IPS-20b (cell line): ENCODE measurements around the gene BIN1.

Experiments
- H3K27ac ChIP-seq: one replicate; pipeline ENCODE4 v1.5.1; 2013; ENCODE audit warnings: low read length
- H3K27me3 ChIP-seq: 2 replicates; pipeline ENCODE4 v1.6.1; 2013; ENCODE audit warnings: mild to moderate bottlenecking, low read length, inconsistent platforms; ENCODE audit not compliant: insufficient read depth
- H3K36me3 ChIP-seq: 2 replicates; pipeline ENCODE4 v1.6.1; 2013; ENCODE audit warnings: low read depth, mild to moderate bottlenecking, inconsistent platforms, low read length, moderate library complexity; ENCODE audit not compliant: insufficient read depth
- H3K4me1 ChIP-seq: 2 replicates; pipeline ENCODE4 v1.6.1; 2013; ENCODE audit warnings: mild to moderate bottlenecking, control low read depth, inconsistent platforms, low read length, moderate library complexity; ENCODE audit not compliant: insufficient read depth
- H3K4me3 ChIP-seq: 2 replicates; pipeline ENCODE4 v1.5.1; 2013; ENCODE audit warnings: mild to moderate bottlenecking, low read length, inconsistent platforms
- H3K9ac ChIP-seq: 2 replicates; pipeline ENCODE4 v1.6.1; 2013; ENCODE audit warnings: low read depth, mild to moderate bottlenecking, inconsistent platforms, low read length, moderate library complexity
- H3K9me3 ChIP-seq: 2 replicates; pipeline ENCODE4 v1.6.1; 2013; ENCODE audit warnings: mild to moderate bottlenecking, low read depth, low read length, inconsistent platforms; ENCODE audit not compliant: insufficient read depth

Gene BIN1

GRCh38 chr2:127101756-127102477 is 5.0 kb downstream of the BIN1 start:
- Histone ChIP-seq H3K4me1 (peaks cover 10% of the 10 kb centered on the region), H3K36me3 (no peaks in the 10 kb centered on the region), H3K27ac (no peak overlapping the region), H3K9ac (no peak overlapping the region), H3K9me3 (no peaks in the 10 kb centered on the region), H3K27me3 (peaks cover 9% of the 10 kb centered on the region; the same call in 1 of the 2 replicates), H3K4me3 (no peak overlapping the region)

GRCh38 chr2:127101048-127101611 is 5.8 kb downstream of the BIN1 start:
- peaks cover 10% of the 10 kb centered on the region for H3K4me1 ChIP-seq
- no peak overlapping the region for H3K4me3 ChIP-seq
- H3K27ac ChIP-seq = no peak overlapping the region
- H3K27me3 ChIP-seq = peaks cover 3% of the 10 kb centered on the region; the same call in 1 of the 2 replicates
- H3K9ac ChIP-seq = no peak overlapping the region
- no peaks in the 10 kb centered on the region for H3K9me3 ChIP-seq
- H3K36me3 ChIP-seq = no peaks in the 10 kb centered on the region

- Histone ChIP-seq H3K4me1 (peaks cover 10% of the 10 kb centered on the region), H3K9ac (no peak overlapping the region), H3K27me3 (no peaks in the 10 kb centered on the region; the same call in 1 of the 2 replicates), H3K36me3 (no peaks in the 10 kb centered on the region), H3K4me3 (no peak overlapping the region), H3K27ac (no peak overlapping the region), H3K9me3 (no peaks in the 10 kb centered on the region)
Observed at GRCh38 chr2:127100251-127101047, 6.5 kb downstream of the BIN1 start.

- no peaks in the 10 kb centered on the region for H3K9me3 ChIP-seq
- H3K9ac ChIP-seq = no peak overlapping the region
- H3K4me1 ChIP-seq = peaks cover 12% of the 10 kb centered on the region
- H3K27ac ChIP-seq = no peak overlapping the region
- no peaks in the 10 kb centered on the region for H3K27me3 ChIP-seq
- H3K36me3 ChIP-seq = no peaks in the 10 kb centered on the region
- no peak overlapping the region for H3K4me3 ChIP-seq
Observed at GRCh38 chr2:127098711-127099110, 8.2 kb downstream of the BIN1 start.

GRCh38 chr2:127097841-127098651 is 8.9 kb downstream of the BIN1 start:
- H3K4me3 ChIP-seq = no peak overlapping the region
- H3K9me3 ChIP-seq = no peaks in the 10 kb centered on the region
- peaks cover 12% of the 10 kb centered on the region for H3K4me1 ChIP-seq
- no peaks in the 10 kb centered on the region for H3K36me3 ChIP-seq
- no peak overlapping the region for H3K9ac ChIP-seq
- H3K27ac ChIP-seq = no peak overlapping the region
- H3K27me3 ChIP-seq = no peaks in the 10 kb centered on the region

- no peak overlapping the region for H3K27ac ChIP-seq
- no peak overlapping the region for H3K4me3 ChIP-seq
- H3K4me1 ChIP-seq = peaks cover 12% of the 10 kb centered on the region
- H3K36me3 ChIP-seq = no peaks in the 10 kb centered on the region
- H3K9me3 ChIP-seq = no peaks in the 10 kb centered on the region
- H3K27me3 ChIP-seq = no peaks in the 10 kb centered on the region
- H3K9ac ChIP-seq = no peak overlapping the region
Observed at GRCh38 chr2:127097471-127097765, 9.5 kb downstream of the BIN1 start.

GRCh38 chr2:127096718-127097470 is 10.1 kb downstream of the BIN1 start:
- Histone ChIP-seq H3K4me3 (no peak overlapping the region), H3K4me1 (peaks cover 12% of the 10 kb centered on the region), H3K27me3 (no peaks in the 10 kb centered on the region), H3K36me3 (no peaks in the 10 kb centered on the region), H3K9me3 (no peaks in the 10 kb centered on the region), H3K27ac (no peak overlapping the region), H3K9ac (no peak overlapping the region)

- no peaks in the 10 kb centered on the region for H3K36me3 ChIP-seq
- no peak overlapping the region for H3K9ac ChIP-seq
- no peak overlapping the region for H3K27ac ChIP-seq
Observed at GRCh38 chr2:127096280-127096679, 10.7 kb downstream of the BIN1 start.

GRCh38 chr2:127095784-127096183 is 11.2 kb downstream of the BIN1 start:
- no peak overlapping the region for H3K9ac ChIP-seq
- no peak overlapping the region for H3K4me3 ChIP-seq
- no peaks in the 10 kb centered on the region for H3K9me3 ChIP-seq
- no peaks in the 10 kb centered on the region for H3K27me3 ChIP-seq
- H3K36me3 ChIP-seq = no peaks in the 10 kb centered on the region
- no peak overlapping the region for H3K27ac ChIP-seq
- peaks cover 12% of the 10 kb centered on the region for H3K4me1 ChIP-seq

More at GRCh38 chr2:127096280-127096679, 10.7 kb downstream of the BIN1 start:
- Histone ChIP-seq H3K27me3 (no peaks in the 10 kb centered on the region), H3K9me3 (no peaks in the 10 kb centered on the region), H3K4me3 (no peak overlapping the region), H3K4me1 (peaks cover 12% of the 10 kb centered on the region)

- H3K36me3 ChIP-seq = no peaks in the 10 kb centered on the region
- no peaks in the 10 kb centered on the region for H3K27me3 ChIP-seq
- H3K4me1 ChIP-seq = peaks cover 9% of the 10 kb centered on the region; the same call in 1 of the 2 replicates
- H3K4me3 ChIP-seq = no peak overlapping the region
- no peaks in the 10 kb centered on the region for H3K9me3 ChIP-seq
- H3K9ac ChIP-seq = no peak overlapping the region
- no peak overlapping the region for H3K27ac ChIP-seq
Observed at GRCh38 chr2:127095367-127095641, 11.7 kb downstream of the BIN1 start.
